Activated CD8-positive, alpha-beta T cell treated with anti-CD3 and anti-CD28 coated beads for 36 hours (primary cell): ENCODE measurements around the gene SIGLEC8. TPM values are rescaled to one million over a fixed set of nuclear protein-coding genes. Genes with fewer than 3 reads are reported as not detected.

Source experiments
- ATAC-seq: fragments of 200-7000 bp; cut with Tn5 transposase; one replicate; pipeline ENCODE4 v1.10.0; 2021; ENCODE audit warnings: mild to moderate bottlenecking, moderate library complexity
- CTCF ChIA-PET: fragments of 350-600 bp; sonication (Branson Sonifier 250); formaldehyde crosslinking; loops from one replicate; lab custom pipeline; 2021; ENCODE audit warnings: antibody characterized with exemption; lab: Charles Lee
- POLR2A ChIA-PET: fragments of 350-600 bp; sonication (Branson Sonifier 250); formaldehyde crosslinking; loops from one replicate; lab custom pipeline; 2021; ENCODE audit warnings: antibody characterized with exemption; lab: Charles Lee
- DNase-seq: peaks from one replicate; pipeline ENCODE4 v3.0.0-alpha.2; 2020
- H3K27ac Mint-ChIP-seq: one replicate; pipeline ENCODE4 v1.8.0; 2021; ENCODE audit warnings: mild to moderate bottlenecking, mixed read lengths
- H3K27me3 Mint-ChIP-seq: one replicate; pipeline ENCODE4 v1.8.0; 2021; ENCODE audit warnings: mixed read lengths
- H3K36me3 Mint-ChIP-seq: one replicate; pipeline ENCODE4 v1.8.0; 2021; ENCODE audit warnings: low read depth, mixed read lengths
- H3K4me1 Mint-ChIP-seq: one replicate; pipeline ENCODE4 v1.8.0; 2021; ENCODE audit warnings: low read depth, mixed read lengths
- H3K4me3 Mint-ChIP-seq: one replicate; pipeline ENCODE4 v1.8.0; 2021; ENCODE audit warnings: mild to moderate bottlenecking, moderate library complexity, mixed read lengths
- H3K9me3 Mint-ChIP-seq: one replicate; pipeline ENCODE4 v1.8.0; 2021; ENCODE audit warnings: mixed read lengths
- intact Hi-C: fragments of 100-400 bp; cut with micrococcal nuclease; formaldehyde crosslinking; loops from one replicate; pipeline ENCODE4 v1.10.0; 2022
- total RNA-seq, 2 experiments: library from RNA; stranded (reverse); gene quantifications; one replicate each; pipeline ENCODE4 v1.2.3, GENCODE V29; 2021
- TF ChIP-seq, protein P1 (sequence below): fragments of 200-600 bp; IDR thresholded peaks from one replicate; pipeline ENCODE4 v1.8.0; 2022; ENCODE audit warnings: antibody characterized with exemption, mild to moderate bottlenecking

SIGLEC8 gene
- total RNA-seq, 2 experiments from 2014 or later, result not detected

DNA sequence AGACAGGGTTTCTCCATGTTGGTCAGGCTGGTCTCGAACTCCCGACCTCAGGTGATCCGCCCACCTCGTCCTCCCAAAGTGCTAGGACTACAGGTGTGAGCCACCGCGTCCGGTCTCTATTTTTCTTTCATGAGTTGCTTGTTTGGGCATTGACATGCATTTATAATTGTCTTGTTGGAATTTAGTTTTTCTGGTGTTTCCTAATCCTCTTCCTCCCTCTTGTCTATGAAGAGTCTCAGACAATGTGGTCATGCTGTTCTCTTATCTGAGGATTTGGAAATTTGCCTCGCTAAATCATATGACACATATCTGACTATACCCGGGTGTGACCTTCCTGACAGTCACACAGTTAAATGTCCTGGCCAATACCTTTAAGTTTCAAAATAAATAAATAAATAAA lies 12.7 kb upstream of the SIGLEC8 start:
- intact Hi-C loops, result loop anchor here (5.0 kb wide), 1 partner anchor 41 kb away; no protein-coding TSS in a partner anchor
- ChIA-PET CTCF (interaction anchor here (0.7 to 6.9 kb wide), 8 partner anchors 9 to 754 kb away, joined by 3 to 114 read pairs (median 4); no protein-coding TSS in a partner anchor), POLR2A (no interaction called here)
- ATAC-seq (no peak), DNase-seq (no peak)
- no peaks in the 10 kb centered on the region for H3K36me3 Mint-ChIP-seq
- H3K4me3 Mint-ChIP-seq, result no peak overlapping the region
- H3K27me3 Mint-ChIP-seq, result peaks cover 24% of the 10 kb centered on the region
- TF ChIP-seq, protein P1, sequence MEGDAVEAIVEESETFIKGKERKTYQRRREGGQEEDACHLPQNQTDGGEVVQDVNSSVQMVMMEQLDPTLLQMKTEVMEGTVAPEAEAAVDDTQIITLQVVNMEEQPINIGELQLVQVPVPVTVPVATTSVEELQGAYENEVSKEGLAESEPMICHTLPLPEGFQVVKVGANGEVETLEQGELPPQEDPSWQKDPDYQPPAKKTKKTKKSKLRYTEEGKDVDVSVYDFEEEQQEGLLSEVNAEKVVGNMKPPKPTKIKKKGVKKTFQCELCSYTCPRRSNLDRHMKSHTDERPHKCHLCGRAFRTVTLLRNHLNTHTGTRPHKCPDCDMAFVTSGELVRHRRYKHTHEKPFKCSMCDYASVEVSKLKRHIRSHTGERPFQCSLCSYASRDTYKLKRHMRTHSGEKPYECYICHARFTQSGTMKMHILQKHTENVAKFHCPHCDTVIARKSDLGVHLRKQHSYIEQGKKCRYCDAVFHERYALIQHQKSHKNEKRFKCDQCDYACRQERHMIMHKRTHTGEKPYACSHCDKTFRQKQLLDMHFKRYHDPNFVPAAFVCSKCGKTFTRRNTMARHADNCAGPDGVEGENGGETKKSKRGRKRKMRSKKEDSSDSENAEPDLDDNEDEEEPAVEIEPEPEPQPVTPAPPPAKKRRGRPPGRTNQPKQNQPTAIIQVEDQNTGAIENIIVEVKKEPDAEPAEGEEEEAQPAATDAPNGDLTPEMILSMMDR, result no peak
- H3K4me1 Mint-ChIP-seq, result peaks cover 30% of the 10 kb centered on the region
- H3K9me3 Mint-ChIP-seq, result no peaks in the 10 kb centered on the region
- H3K27ac Mint-ChIP-seq, result no peak overlapping the region

- intact Hi-C loops, result loop anchor here (5.0 kb wide), 1 partner anchor 43 kb away; no protein-coding TSS in a partner anchor
- H3K4me3 Mint-ChIP-seq, result no peak overlapping the region
- CTCF ChIA-PET, result interaction anchor here (0.9 to 1.9 kb wide), 3 partner anchors 15 to 192 kb away, joined by 3 to 7 read pairs (median 6); no protein-coding TSS in a partner anchor
- no peaks in the 10 kb centered on the region for H3K36me3 Mint-ChIP-seq
- H3K4me1 Mint-ChIP-seq, result peaks cover 28% of the 10 kb centered on the region
- ATAC-seq, result no peak
- no peaks in the 10 kb centered on the region for H3K9me3 Mint-ChIP-seq
- peaks cover 31% of the 10 kb centered on the region for H3K27me3 Mint-ChIP-seq
- TF ChIP-seq, protein P1, result no peak
- POLR2A ChIA-PET, result no interaction called here
- no peak for DNase-seq
- H3K27ac Mint-ChIP-seq, result no peak overlapping the region
Observed at GRCh38 chr19:51469629-51470028, 11.4 kb upstream of the SIGLEC8 start.

DNA sequence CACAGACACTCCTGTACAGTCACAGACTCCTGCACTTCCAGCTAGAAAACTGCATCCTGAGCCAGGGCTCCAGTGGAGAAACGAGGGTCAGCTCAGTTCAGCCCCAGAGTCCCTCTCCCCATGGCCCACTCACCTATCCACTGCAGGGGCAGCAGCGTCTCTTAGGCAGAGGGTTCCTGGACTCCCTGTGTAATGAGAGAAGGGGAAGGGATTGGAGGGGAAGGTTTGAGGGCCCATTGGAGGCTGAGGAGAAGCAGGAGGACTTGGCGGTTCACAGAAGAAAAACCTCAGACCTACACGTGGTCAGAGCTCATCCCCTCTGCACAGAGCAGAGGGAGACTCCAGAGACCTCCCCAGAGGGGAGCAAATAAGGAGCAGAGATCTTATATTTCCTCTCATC lies 10.9 kb upstream of the SIGLEC8 start:
- TF ChIP-seq, protein P1, result no peak
- ChIA-PET POLR2A (no interaction called here), CTCF (interaction anchor here (0.9 to 3.4 kb wide), 5 partner anchors 15 to 192 kb away, joined by 3 to 19 read pairs (median 7); no protein-coding TSS in a partner anchor)
- Mint-ChIP-seq H3K36me3 (no peaks in the 10 kb centered on the region), H3K9me3 (no peaks in the 10 kb centered on the region), H3K4me1 (peaks cover 30% of the 10 kb centered on the region), H3K4me3 (no peak overlapping the region), H3K27ac (no peak overlapping the region), H3K27me3 (peaks cover 35% of the 10 kb centered on the region)
- intact Hi-C loops, result no loop called here
- ATAC-seq (no peak), DNase-seq (no peak)

GRCh38 chr19:51468545-51468920 lies 10.3 kb upstream of the SIGLEC8 start:
- Mint-ChIP-seq H3K4me3 (no peak overlapping the region), H3K9me3 (no peaks in the 10 kb centered on the region), H3K27ac (no peak overlapping the region), H3K27me3 (peaks cover 37% of the 10 kb centered on the region), H3K4me1 (peaks cover 32% of the 10 kb centered on the region), H3K36me3 (no peaks in the 10 kb centered on the region)
- no peak for ATAC-seq
- POLR2A ChIA-PET, result interaction anchor here (2.1 kb wide), 1 partner anchor 11 kb away, joined by 5 read pairs; no protein-coding TSS in a partner anchor
- TF ChIP-seq, protein P1, result no peak
- CTCF ChIA-PET, result interaction anchor here (1.9 to 3.4 kb wide), 3 partner anchors 14 to 189 kb away, joined by 6 to 19 read pairs (median 17); no protein-coding TSS in a partner anchor
- intact Hi-C loops, result no loop called here
- DNase-seq, result no peak

- Mint-ChIP-seq H3K27ac (no peak overlapping the region), H3K27me3 (peaks cover 42% of the 10 kb centered on the region), H3K9me3 (no peaks in the 10 kb centered on the region), H3K36me3 (no peaks in the 10 kb centered on the region), H3K4me1 (peaks cover 35% of the 10 kb centered on the region), H3K4me3 (no peak overlapping the region)
- ChIA-PET CTCF (interaction anchor here (3.0 to 3.4 kb wide), 2 partner anchors 47 to 189 kb away, joined by 17 to 19 read pairs; no protein-coding TSS in a partner anchor), POLR2A (interaction anchor here (2.1 kb wide), 1 partner anchor 11 kb away, joined by 5 read pairs; no protein-coding TSS in a partner anchor)
- TF ChIP-seq, protein P1, result no peak
- ATAC-seq, result no peak
- DNase-seq, result no peak
- intact Hi-C loops, result no loop called here
Observed at GRCh38 chr19:51467864-51468544, 9.8 kb upstream of the SIGLEC8 start.
